Measurements from ENCODE around the gene GRAP2. TPM values are rescaled to one million over a fixed set of nuclear protein-coding genes. Genes with fewer than 3 reads are reported as not detected.
"Not testable (repeated sequence)": the region's sequence is repeated elsewhere in the genome, so short reads cannot be mapped to it uniquely, and the experiment has no call there.

The GRAP2 gene
- total RNA-seq, 1 donor from 2014 or later: not detected

GRCh38 chr22:39989633-39990032 lies 88.7 kb downstream of the GRAP2 start:
- Mint-ChIP-seq H3K36me3 (ENCODE audit: unreplicated experiment) (no peaks in the 10 kb centered on the region), H3K27me3 (ENCODE audit: unreplicated experiment) (peaks cover 24% of the 10 kb centered on the region), H3K4me1 (ENCODE audit: unreplicated experiment) (no peaks in the 10 kb centered on the region), H3K9me3 (ENCODE audit: unreplicated experiment) (no peaks in the 10 kb centered on the region), H3K4me3 (ENCODE audit: unreplicated experiment) (no peak overlapping the region), H3K27ac (ENCODE audit: unreplicated experiment) (no peak overlapping the region)
- TF ChIP-seq CTCF (IDR thresholded peaks at IDR 0.05): no peak
- no peak for DNase-seq (ENCODE audit: extremely low spot score, unreplicated experiment)

- no peak for DNase-seq (ENCODE audit: extremely low spot score, unreplicated experiment)
- Mint-ChIP-seq H3K27ac (ENCODE audit: unreplicated experiment) (no peak overlapping the region), H3K4me3 (ENCODE audit: unreplicated experiment) (no peak overlapping the region), H3K36me3 (ENCODE audit: unreplicated experiment) (no peaks in the 10 kb centered on the region), H3K4me1 (ENCODE audit: unreplicated experiment) (no peaks in the 10 kb centered on the region), H3K27me3 (ENCODE audit: unreplicated experiment) (peaks cover 24% of the 10 kb centered on the region), H3K9me3 (ENCODE audit: unreplicated experiment) (no peaks in the 10 kb centered on the region)
- no peak for TF ChIP-seq CTCF (IDR thresholded peaks at IDR 0.05)
Observed at GRCh38 chr22:39990686-39991085, 89.8 kb downstream of the GRAP2 start.

GRCh38 chr22:39991159-39991860 lies 90.4 kb downstream of the GRAP2 start:
- Mint-ChIP-seq H3K4me3 (ENCODE audit: unreplicated experiment) (no peak overlapping the region), H3K27ac (ENCODE audit: unreplicated experiment) (no peak overlapping the region), H3K4me1 (ENCODE audit: unreplicated experiment) (no peaks in the 10 kb centered on the region), H3K36me3 (ENCODE audit: unreplicated experiment) (no peaks in the 10 kb centered on the region), H3K27me3 (ENCODE audit: unreplicated experiment) (peaks cover 19% of the 10 kb centered on the region), H3K9me3 (ENCODE audit: unreplicated experiment) (no peaks in the 10 kb centered on the region)
- no peak for TF ChIP-seq CTCF (IDR thresholded peaks at IDR 0.05)
- DNase-seq (ENCODE audit: extremely low spot score, unreplicated experiment): no peak

GRCh38 chr22:39992088-39992826 lies 91.4 kb downstream of the GRAP2 start:
- Mint-ChIP-seq H3K4me3 (ENCODE audit: unreplicated experiment) (no peak overlapping the region), H3K27ac (ENCODE audit: unreplicated experiment) (no peak overlapping the region), H3K36me3 (ENCODE audit: unreplicated experiment) (no peaks in the 10 kb centered on the region), H3K4me1 (ENCODE audit: unreplicated experiment) (peaks cover 3% of the 10 kb centered on the region), H3K27me3 (ENCODE audit: unreplicated experiment) (peaks cover 22% of the 10 kb centered on the region), H3K9me3 (ENCODE audit: unreplicated experiment) (no peaks in the 10 kb centered on the region)
- no peak for DNase-seq (ENCODE audit: extremely low spot score, unreplicated experiment)
- TF ChIP-seq CTCF (IDR thresholded peaks at IDR 0.05): no peak

- not testable (repeated sequence) for H3K36me3 Mint-ChIP-seq (ENCODE audit: unreplicated experiment); H3K9me3 Mint-ChIP-seq (ENCODE audit: unreplicated experiment); H3K4me3 Mint-ChIP-seq (ENCODE audit: unreplicated experiment); DNase-seq (ENCODE audit: extremely low spot score, unreplicated experiment); H3K4me1 Mint-ChIP-seq (ENCODE audit: unreplicated experiment); H3K27ac Mint-ChIP-seq (ENCODE audit: unreplicated experiment)
- peaks cover 25% of the 10 kb centered on the region for H3K27me3 Mint-ChIP-seq (ENCODE audit: unreplicated experiment)
Observed at GRCh38 chr22:39992894-39993293, 92.0 kb downstream of the GRAP2 start.
